Ectodermal cell (in vitro differentiated cells): ENCODE data around the gene MRPL10.

Experiments used
- H3K27ac ChIP-seq: 2 replicates; pipeline ENCODE4 v1.7.0; 2013; ENCODE audit warnings: mild to moderate bottlenecking, low read depth, low read length; ENCODE audit not compliant: insufficient read depth, poor library complexity, severe bottlenecking
- H3K27me3 ChIP-seq: 2 replicates; pipeline ENCODE4 v1.7.0; 2013; ENCODE audit warnings: mild to moderate bottlenecking, low read length; ENCODE audit not compliant: insufficient read depth, control insufficient read depth, poor library complexity, severe bottlenecking
- H3K36me3 ChIP-seq: one replicate; pipeline ENCODE4 v1.7.0; 2013; ENCODE audit warnings: low read length; ENCODE audit not compliant: control insufficient read depth, insufficient read depth
- H3K4me1 ChIP-seq: one replicate; pipeline ENCODE4 v1.7.0; 2013; ENCODE audit warnings: low read length; ENCODE audit not compliant: control insufficient read depth, insufficient read depth
- H3K4me3 ChIP-seq: 2 replicates; pipeline ENCODE4 v1.7.0; 2013; ENCODE audit warnings: low read depth, low read length, control low read depth; ENCODE audit not compliant: insufficient read depth
- H3K9me3 ChIP-seq: 2 replicates; pipeline ENCODE4 v1.7.0; 2013; ENCODE audit warnings: mild to moderate bottlenecking, low read length, moderate library complexity; ENCODE audit not compliant: control insufficient read depth
- WGBS, 2 experiments: methylation state at CpG; one replicate each; pipeline ENCODE4 v1.1.7; 2013; ENCODE audit warnings: missing lambda C conversion rate in 2 of 2; 5-methylcytosine and 5-hydroxymethylcytosine counted together

Gene MRPL10

DNA sequence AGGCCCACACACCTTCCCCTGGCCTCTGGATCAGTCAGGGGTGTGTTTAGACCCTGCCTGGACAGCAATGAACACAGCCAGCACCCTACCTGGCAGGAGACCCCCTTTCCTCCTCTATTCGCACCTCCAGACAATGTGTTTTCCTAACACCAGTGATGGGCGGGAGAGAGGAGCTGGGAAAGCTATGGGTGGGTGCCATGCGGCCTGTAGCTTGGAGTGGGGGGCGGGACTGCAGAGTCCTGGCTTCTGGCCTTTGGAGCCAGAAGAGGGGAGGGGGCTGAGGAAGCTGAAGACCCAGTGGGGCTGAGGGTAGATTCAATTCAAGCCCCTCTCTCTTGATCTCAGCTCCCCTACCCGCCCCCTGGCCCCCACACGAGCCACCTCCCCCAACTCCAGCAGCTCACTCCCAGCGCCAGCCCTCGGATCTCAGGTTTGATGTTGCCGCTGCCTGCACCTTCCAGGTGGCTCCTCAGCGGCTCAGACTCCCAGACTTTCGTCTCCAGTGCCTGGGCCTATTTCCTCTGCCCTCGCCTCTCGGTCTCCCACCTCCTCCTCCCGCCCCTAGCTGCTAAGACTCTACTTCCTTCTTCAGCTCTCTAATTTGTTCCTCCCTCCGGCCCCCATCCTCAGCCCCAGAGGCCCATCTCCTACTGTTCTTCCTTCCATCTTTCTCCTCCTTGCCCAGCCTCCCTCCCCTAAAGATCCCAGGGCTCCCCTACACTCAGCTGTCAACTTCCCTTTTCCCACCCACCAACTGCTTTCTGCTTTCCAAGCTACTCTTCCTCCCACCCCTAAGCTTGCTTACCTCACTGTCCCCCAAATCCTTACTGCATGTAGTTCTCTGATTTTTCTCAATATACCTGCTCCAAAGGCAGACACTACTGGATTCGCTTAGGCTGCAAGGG is 26.5 kb upstream of the MRPL10 start:
- Histone ChIP-seq H3K27ac (no peak overlapping the region), H3K27me3 (peaks cover 33% of the 10 kb centered on the region)

DNA sequence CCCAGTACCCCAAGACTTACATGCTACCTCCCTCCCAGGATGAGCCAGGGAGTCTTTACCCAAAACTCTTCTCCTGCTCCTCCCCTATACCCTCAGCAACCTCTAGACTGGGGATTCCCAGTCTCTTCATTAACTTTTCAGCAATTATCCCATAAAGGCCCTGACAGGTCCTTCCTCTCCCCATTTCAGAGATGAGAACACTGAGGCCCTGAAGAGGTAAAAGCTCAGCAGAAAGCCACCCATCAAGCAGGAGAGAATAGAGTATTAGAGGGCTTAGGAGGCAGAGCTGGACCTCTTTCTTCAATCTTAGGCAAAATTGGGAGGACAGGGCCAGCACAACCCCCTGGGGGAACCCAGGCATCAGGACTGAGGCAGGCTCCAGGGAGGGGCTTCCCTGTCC is 25.5 kb upstream of the MRPL10 start:
- Histone ChIP-seq H3K27ac (no peak overlapping the region), H3K36me3 (no peaks in the 10 kb centered on the region), H3K4me3 (no peak overlapping the region), H3K9me3 (no peaks in the 10 kb centered on the region), H3K27me3 (peaks cover 42% of the 10 kb centered on the region), H3K4me1 (peaks cover 16% of the 10 kb centered on the region)

More for the DNA sequence above, 26.5 kb upstream of the MRPL10 start:
- no peaks in the 10 kb centered on the region for H3K36me3 ChIP-seq
- H3K4me3 ChIP-seq = no peak overlapping the region
- WGBS, 2 experiments = 68 to 73% methylated on average over 16 of the region's 16 CpGs
- no peaks in the 10 kb centered on the region for H3K9me3 ChIP-seq
- H3K4me1 ChIP-seq = peaks cover 7% of the 10 kb centered on the region

DNA sequence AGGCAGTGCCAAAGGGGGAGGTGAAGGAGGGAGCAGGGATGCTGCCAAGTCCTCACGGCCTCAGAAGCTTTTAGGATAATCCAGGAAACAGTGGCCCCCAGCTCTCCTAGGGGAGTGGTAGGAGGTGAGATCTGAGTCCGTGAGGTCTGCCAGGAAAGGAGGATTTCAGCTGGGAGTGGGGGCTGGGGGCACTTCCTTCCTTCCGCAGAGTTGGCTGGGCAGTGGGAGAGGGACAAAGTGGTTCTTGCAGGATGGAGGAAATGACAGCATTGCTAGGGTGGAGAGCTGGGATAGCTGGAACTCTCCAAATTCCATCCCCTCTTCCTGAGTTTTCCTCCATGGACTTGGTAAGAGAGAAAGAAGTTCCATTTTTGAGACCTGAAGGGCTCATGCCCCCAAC is 24.4 kb upstream of the MRPL10 start:
- Histone ChIP-seq H3K4me1 (peaks cover 18% of the 10 kb centered on the region), H3K27ac (no peak overlapping the region), H3K4me3 (no peak overlapping the region), H3K9me3 (no peaks in the 10 kb centered on the region), H3K36me3 (no peaks in the 10 kb centered on the region), H3K27me3 (peaks cover 53% of the 10 kb centered on the region)
- WGBS, 2 experiments = 67 to 78% methylated on average over 3 of the region's 3 CpGs

DNA sequence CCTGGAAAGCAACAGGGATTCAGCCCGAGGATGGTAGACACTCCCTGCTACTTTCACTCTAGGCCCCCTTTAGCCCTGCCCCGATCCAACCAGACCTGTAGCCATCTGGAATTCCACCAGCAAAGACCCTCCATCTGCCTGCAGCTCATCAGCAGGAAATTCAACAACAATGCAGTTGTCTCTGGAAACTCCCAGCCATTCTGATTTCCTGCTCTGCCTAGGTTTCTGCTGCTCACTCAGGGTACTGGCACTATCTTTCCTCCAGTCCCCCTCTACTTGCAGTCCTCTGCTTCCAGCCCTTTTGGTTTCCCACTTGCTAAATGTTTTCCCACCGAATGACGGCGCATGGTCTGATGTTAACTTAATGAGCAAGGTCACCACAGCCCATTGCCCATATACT is 22.3 kb upstream of the MRPL10 start:
- H3K36me3 ChIP-seq = no peaks in the 10 kb centered on the region
- 69 to 70% methylated on average over 5 of the region's 5 CpGs for WGBS, 2 experiments
- no peak overlapping the region for H3K4me3 ChIP-seq
- peaks cover 75% of the 10 kb centered on the region for H3K27me3 ChIP-seq
- no peak overlapping the region for H3K27ac ChIP-seq
- no peaks in the 10 kb centered on the region for H3K9me3 ChIP-seq
- H3K4me1 ChIP-seq = peaks cover 23% of the 10 kb centered on the region

DNA sequence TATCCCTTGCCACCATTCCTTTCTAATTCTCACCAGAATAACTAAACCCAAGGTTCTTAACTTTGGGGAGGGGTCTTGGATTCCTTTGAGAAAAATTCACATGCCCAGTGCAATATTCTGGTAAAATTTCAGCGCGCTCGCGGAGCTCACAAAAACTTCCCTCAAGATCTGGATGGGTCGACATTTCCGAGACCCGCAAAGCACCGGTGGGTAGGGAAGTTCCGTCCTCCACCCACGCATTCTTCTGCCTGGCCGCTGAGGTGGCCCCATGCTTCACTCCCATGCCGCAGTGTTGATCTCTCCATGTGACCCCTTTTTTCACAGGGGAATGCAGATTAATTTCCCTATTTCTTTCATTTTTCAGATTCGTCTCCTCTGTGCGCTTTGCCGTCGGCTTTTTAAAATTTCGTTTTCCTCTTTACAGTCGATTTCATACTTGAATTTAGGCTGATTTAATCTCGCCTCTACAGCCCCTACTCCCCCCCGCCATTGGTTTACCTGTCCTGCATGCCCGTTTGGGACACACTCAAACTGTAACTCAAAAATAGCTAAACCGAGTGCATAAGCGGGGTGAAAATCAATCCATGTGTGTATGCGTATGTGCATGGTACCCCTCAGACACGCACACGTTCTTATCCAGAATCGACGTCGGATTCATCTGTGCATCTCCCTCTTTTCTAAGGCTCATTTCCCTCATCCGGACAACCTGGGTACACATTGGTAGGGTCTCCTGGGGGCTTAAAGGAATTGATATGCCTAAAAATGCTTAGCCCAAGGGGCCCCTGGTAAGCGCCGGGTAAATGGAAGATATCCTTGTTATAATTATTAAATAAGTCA is 21.0 kb upstream of the MRPL10 start:
- Histone ChIP-seq H3K27me3 (peaks cover 87% of the 10 kb centered on the region), H3K36me3 (no peaks in the 10 kb centered on the region), H3K9me3 (no peaks in the 10 kb centered on the region), H3K4me3 (no peak overlapping the region), H3K27ac (no peak overlapping the region), H3K4me1 (peaks cover 23% of the 10 kb centered on the region)
- WGBS, 2 experiments = 45 to 46% methylated on average over 30 to 32 of the region's 32 CpGs

DNA sequence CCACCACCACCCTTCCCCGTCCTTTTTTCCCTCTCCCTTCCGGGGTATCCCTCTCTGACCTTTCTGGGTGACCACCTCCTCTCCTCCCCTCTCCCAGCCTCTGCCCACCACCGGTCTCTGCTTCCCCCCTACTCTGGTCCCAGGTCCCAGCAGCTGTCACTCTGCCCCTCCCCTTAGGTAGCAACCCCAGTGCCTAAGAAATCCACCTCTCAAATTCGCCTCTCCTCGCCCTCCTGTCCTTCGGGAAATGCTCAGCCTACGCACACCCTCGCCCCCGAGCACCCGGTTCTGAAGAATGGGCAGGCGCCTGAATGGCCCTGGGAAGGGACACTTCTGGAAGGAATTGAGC is 20.4 kb upstream of the MRPL10 start:
- 0 to 2% methylated on average over 11 of the region's 11 CpGs for WGBS, 2 experiments
- Histone ChIP-seq H3K4me3 (no peak overlapping the region), H3K36me3 (no peaks in the 10 kb centered on the region), H3K9me3 (no peaks in the 10 kb centered on the region), H3K4me1 (peaks cover 23% of the 10 kb centered on the region), H3K27me3 (peaks cover 93% of the 10 kb centered on the region), H3K27ac (no peak overlapping the region)

DNA sequence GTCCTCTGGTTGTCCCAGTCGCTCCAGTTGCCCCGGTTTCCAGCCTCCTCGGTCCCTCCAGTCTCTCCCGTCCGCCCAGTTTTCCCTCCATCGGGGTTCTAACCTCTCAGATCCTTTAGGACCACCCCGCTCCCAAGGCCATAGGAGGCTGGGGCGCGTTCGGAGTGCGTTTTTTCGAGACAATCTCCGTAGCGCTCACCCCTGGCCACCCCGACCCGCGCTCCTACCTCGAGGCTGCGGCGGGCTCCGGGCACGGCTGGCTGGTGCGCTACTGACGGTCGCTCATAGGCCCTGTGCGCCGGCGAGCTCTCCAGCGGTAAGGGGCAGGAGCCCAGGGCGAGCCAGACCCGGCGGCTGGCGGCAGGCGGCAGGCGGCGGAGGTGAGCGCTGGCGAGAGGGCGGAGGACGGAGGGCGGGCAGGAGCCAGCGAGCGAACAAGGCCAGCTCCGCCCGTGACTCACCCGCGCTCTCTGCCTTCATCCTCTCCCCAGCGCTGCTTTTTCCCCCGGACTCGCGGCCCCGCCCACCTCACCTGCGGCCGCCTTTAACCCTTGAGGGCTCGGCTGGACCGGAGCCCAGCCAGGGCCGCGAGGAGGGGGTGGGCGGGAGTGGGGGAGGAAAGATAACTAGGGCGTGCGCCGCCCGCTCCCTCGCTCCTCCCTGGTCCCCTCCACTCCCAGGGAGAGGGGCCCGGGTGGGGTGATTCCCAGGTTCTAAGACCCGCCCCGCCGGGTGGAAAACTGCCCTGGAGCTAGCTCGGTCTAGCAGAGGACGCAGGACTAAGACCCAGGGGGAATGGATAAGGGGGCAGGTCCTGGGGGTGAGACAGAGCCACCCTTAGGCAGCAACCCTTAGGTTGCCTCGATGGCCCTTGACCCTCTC is 19.6 kb upstream of the MRPL10 start, which contains the start of gene SP6:
TSS of gene SP6 (minus strand) at position 472 of the 882 bp plus-strand sequence. CDS start 2,734 bp downstream, outside the sequence.
- peak within 1 kb of the TSS; percentile 40 for H3K4me3 ChIP-seq
- H3K36me3 ChIP-seq = no peaks in the 10 kb centered on the region
- H3K27ac ChIP-seq = no peak within 1 kb of the TSS
- 1% methylated on average over 70 to 71 of the region's 71 CpGs for WGBS, 2 experiments
- peaks cover 99% of the 10 kb centered on the region for H3K27me3 ChIP-seq
- H3K4me1 ChIP-seq = peaks cover 24% of the 10 kb centered on the region
- H3K9me3 ChIP-seq = no peaks in the 10 kb centered on the region

DNA sequence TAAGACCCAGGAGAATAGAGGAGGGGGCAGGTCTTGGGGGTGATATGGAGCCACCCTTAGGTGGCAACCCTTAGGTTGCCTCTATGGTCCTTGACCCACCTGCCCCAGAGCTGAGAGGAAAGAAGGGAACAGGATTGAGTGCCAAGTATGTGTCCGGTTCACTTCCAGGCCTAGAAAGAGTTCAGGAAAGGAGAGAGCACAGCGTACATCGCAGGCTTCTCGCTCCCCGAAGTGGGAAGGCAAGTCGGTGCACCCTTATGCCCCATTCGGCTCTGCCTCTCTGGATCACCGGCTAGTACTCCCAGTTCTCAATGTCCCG is 19.0 kb upstream of the MRPL10 start:
- Histone ChIP-seq H3K36me3 (no peaks in the 10 kb centered on the region), H3K4me1 (peaks cover 28% of the 10 kb centered on the region), H3K27me3 (peaks cover 100% of the 10 kb centered on the region), H3K9me3 (no peaks in the 10 kb centered on the region), H3K27ac (no peak overlapping the region), H3K4me3 (peak overlapping the region; percentile 40)
- WGBS, 2 experiments = 17 to 19% methylated on average over 9 of the region's 9 CpGs

DNA sequence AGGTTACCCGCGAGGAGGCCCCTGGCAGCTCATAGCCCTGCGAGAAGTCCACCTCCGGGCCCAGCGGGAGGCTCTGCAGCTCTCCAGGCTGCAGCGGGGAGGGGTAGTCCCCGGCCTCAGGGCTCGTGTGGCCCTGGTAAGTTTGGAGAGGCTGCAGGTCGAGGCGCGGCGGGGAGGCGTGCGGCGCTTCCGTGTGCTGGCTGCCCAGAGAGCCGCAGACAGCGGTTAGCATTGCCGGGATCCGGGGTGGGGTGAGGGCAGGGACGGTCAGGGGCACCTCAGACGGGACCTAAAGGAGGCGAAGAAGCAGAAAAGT is 16.8 kb upstream of the MRPL10 start:
- no peaks in the 10 kb centered on the region for H3K9me3 ChIP-seq
- no peaks in the 10 kb centered on the region for H3K36me3 ChIP-seq
- peaks cover 26% of the 10 kb centered on the region for H3K4me1 ChIP-seq
- WGBS, 2 experiments = 35 to 39% methylated on average over 23 of the region's 23 CpGs
- peaks cover 82% of the 10 kb centered on the region for H3K27me3 ChIP-seq
- no peak overlapping the region for H3K4me3 ChIP-seq
- no peak overlapping the region for H3K27ac ChIP-seq
